Nephron (organoid): ENCODE measurements around the gene MED25.

Experiments
- H3K27ac Mint-ChIP-seq, 3 experiments: 2 replicates each; pipeline ENCODE4 v1.8.0; 2020; ENCODE audit warnings: mixed read lengths in 3 of 3, mild to moderate bottlenecking in 2 of 3, moderate library complexity in 1 of 3
- H3K27me3 Mint-ChIP-seq: 2 replicates; pipeline ENCODE4 v1.8.0; 2021; ENCODE audit warnings: low read depth, mild to moderate bottlenecking, moderate library complexity, mixed read lengths
- H3K36me3 Mint-ChIP-seq: 2 replicates; pipeline ENCODE4 v1.8.0; 2020; ENCODE audit warnings: low read depth, mixed read lengths
- H3K4me1 Mint-ChIP-seq: 2 replicates; pipeline ENCODE4 v1.8.0; 2020; ENCODE audit warnings: mixed read lengths
- H3K4me3 Mint-ChIP-seq, 3 experiments: 2 replicates each; pipeline ENCODE4 v1.8.0; 2020; ENCODE audit warnings: mild to moderate bottlenecking in 3 of 3, mixed read lengths in 3 of 3, moderate library complexity in 2 of 3
- H3K9me3 Mint-ChIP-seq: 2 replicates; pipeline ENCODE4 v1.8.0; 2020; ENCODE audit warnings: mixed read lengths
- TF ChIP-seq, protein P1 (sequence below), 3 experiments: fragments of 200-600 bp; sonication (generic); IDR thresholded peaks; one replicate each; pipeline ENCODE4 v1.5.0; 2021; ENCODE audit warnings: antibody characterized with exemption in 3 of 3; ENCODE audit not compliant: unreplicated experiment in 3 of 3

MED25 gene

DNA sequence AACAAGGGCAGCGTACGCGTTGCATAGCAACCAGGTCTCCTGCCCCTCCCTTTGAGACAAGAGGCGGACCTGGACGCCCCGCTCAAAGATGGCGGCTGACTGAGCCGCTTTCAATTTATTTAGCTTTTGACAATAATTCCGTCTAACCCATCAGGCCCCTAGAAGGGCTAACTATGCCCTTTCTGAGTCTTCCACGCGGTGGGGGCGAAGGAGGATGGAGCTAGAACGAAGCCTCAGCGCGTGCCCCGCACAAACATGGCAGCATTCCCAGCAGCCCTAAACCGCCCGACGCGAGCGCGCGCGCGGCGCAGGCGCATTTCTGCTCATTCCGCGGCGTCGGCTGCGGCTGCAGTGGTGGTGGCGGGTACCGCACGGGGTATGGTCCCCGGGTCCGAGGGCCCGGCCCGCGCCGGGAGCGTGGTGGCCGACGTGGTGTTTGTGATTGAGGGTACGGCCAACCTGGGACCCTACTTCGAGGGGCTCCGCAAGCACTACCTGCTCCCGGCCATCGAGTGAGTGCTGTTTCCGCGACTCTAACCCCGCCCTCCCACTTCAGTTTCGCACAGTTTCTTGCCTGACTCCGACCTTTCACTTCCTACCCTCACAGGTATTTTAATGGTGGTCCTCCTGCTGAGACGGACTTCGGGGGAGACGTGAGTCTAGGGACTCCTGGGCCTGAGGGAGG lies at the start of gene MED25:
Gene MED25 (plus strand): TSS at position 326 of the 685 bp plus-strand sequence. CDS start 53 bp downstream, at position 379.
- H3K36me3 Mint-ChIP-seq = peaks cover 11% of the 10 kb centered on the region
- no peaks in the 10 kb centered on the region for H3K9me3 Mint-ChIP-seq
- peak within 1 kb of the TSS; percentile 100 for H3K4me3 Mint-ChIP-seq
- peaks cover 27% of the 10 kb centered on the region for H3K4me1 Mint-ChIP-seq
- peak within 1 kb of the TSS; percentile 99 to 100 (median 99) for H3K27ac Mint-ChIP-seq
- TF ChIP-seq, protein P1, sequence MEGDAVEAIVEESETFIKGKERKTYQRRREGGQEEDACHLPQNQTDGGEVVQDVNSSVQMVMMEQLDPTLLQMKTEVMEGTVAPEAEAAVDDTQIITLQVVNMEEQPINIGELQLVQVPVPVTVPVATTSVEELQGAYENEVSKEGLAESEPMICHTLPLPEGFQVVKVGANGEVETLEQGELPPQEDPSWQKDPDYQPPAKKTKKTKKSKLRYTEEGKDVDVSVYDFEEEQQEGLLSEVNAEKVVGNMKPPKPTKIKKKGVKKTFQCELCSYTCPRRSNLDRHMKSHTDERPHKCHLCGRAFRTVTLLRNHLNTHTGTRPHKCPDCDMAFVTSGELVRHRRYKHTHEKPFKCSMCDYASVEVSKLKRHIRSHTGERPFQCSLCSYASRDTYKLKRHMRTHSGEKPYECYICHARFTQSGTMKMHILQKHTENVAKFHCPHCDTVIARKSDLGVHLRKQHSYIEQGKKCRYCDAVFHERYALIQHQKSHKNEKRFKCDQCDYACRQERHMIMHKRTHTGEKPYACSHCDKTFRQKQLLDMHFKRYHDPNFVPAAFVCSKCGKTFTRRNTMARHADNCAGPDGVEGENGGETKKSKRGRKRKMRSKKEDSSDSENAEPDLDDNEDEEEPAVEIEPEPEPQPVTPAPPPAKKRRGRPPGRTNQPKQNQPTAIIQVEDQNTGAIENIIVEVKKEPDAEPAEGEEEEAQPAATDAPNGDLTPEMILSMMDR (IDR thresholded peaks at IDR 0.05; ENCODE audit: unreplicated experiment in 3 of 3) = peak in 2 of 3 experiments; percentile 53 to 58
- peaks cover 3% of the 10 kb centered on the region for H3K27me3 Mint-ChIP-seq

DNA sequence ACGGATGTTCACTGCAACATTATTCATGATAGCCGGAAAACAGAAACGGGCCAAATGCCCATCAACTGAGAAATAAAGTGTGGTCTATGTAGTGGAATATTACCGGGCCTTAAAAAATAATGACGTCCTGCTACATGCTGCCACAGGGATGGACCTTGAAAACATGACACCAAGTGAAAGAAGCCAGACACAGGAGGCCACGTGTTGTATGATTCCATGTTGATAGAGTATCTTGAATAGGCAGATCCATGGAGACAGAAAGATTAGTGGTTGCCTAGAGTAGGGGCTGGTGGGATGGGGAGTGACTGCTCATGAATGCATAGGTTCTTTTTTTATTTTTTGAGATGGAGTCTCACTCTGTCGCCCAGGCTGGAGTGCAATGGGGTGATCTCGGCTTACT lies 47.6 kb upstream of the MED25 start:
- TF ChIP-seq, protein P1 (IDR thresholded peaks at IDR 0.05; ENCODE audit: unreplicated experiment in 3 of 3) = no peak
- no peaks in the 10 kb centered on the region for H3K9me3 Mint-ChIP-seq
- H3K27me3 Mint-ChIP-seq = no peaks in the 10 kb centered on the region
- H3K27ac Mint-ChIP-seq = no peak overlapping the region
- peaks cover 32% of the 10 kb centered on the region for H3K4me1 Mint-ChIP-seq
- H3K36me3 Mint-ChIP-seq = peaks cover 14% of the 10 kb centered on the region
- peak overlapping the region in 1 of 3 experiments; percentile 15 for H3K4me3 Mint-ChIP-seq

DNA sequence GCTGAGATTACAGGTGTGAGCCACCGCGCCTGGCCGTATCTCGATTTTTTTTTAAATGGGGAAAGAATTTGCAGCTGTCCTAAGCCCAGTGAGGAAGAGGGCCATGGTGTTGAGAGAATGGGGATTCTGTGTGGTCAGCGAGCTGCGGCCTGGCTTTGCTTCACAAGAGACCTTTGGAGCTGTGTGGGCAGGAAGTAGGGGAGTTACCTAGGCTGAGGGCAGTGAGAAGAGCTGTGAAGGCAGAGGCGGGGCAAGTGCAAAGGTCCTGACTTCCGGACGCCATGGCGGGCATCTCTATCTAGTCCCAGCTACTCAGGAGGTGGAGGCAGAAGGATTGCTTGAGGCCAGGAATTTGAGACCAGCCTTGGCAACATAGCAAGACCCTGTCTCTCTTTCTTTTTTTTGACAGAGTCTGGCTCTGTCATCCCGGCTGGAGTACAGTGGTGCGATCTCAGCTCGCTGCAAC lies 46.4 kb upstream of the MED25 start:
- H3K4me3 Mint-ChIP-seq = peak overlapping the region in 1 of 3 experiments; percentile 8
- no peaks in the 10 kb centered on the region for H3K9me3 Mint-ChIP-seq
- peaks cover 27% of the 10 kb centered on the region for H3K4me1 Mint-ChIP-seq
- H3K27ac Mint-ChIP-seq = peak overlapping the region in 1 of 3 experiments; percentile 68
- H3K36me3 Mint-ChIP-seq = peaks cover 18% of the 10 kb centered on the region
- TF ChIP-seq, protein P1 (IDR thresholded peaks at IDR 0.05; ENCODE audit: unreplicated experiment in 3 of 3) = no peak
- H3K27me3 Mint-ChIP-seq = no peaks in the 10 kb centered on the region

DNA sequence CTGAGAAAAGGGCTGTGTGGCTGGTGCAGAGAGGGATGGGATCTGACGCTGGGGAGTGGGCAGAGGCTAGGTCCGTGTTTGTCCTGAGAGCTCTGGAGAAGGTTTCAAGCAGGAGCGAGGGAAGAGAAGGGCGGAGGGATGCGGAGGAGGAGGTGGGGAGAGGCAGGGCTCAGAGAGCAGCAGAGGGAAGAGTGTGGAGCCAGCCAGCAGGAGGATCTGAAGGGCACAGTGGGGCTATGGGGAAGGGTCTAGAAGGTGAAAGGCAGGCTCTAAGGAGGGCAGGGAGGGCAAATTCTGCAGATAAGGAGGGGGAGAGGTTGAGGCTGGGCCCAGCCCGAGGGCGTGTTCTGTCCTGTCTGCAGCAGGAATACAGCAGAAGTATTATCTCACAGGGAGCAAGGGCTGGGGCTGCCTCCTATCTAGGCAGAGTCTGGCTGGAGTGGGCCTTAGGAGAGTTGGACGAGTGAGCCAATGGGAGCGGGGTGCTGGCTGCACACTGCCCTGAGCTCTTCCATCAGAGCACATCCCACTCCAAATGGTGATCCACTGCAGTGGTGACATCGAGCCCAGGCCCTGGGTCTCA lies 45.1 kb upstream of the MED25 start:
- H3K9me3 Mint-ChIP-seq = no peaks in the 10 kb centered on the region
- H3K4me3 Mint-ChIP-seq = peak overlapping the region in 1 of 3 experiments; percentile 46
- TF ChIP-seq, protein P1 (IDR thresholded peaks at IDR 0.05; ENCODE audit: unreplicated experiment in 3 of 3) = no peak
- H3K27ac Mint-ChIP-seq = peak overlapping the region in 1 of 3 experiments; percentile 72
- H3K27me3 Mint-ChIP-seq = no peaks in the 10 kb centered on the region
- peaks cover 18% of the 10 kb centered on the region for H3K36me3 Mint-ChIP-seq
- peaks cover 19% of the 10 kb centered on the region for H3K4me1 Mint-ChIP-seq

DNA sequence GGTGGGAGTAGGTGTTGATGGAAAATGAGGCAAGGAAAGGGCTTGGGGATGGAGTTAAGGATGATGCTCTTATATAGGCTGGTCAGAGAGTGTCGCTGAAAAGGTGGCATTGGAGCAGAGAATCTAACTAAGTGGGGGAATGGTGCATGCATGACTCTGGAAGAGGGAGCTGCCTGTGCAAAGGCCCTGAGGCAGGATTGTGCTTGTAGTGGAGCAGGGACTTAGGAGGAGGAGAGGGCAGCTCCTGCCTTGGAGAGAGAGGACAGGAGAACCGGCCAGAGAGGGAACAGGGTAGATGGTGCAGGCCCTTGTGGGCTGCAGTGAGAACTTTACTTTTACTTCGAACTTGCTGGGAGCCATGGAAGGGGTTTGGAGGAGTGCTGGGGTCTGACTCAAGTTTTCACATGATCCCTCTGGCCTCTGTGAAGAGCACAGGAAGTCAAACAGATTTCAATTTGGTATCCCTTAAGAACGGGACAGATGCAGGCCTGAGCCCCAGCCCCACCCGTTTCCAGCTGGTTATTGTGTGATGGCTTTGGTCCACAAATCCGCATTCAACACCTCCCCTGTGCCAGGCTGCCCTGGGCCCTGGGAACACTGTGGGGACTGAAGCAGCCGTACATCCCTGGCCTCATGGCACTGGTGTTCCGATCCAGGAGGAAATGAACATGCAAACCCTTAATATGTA lies 44.3 kb upstream of the MED25 start:
- Mint-ChIP-seq H3K4me3 (no peak overlapping the region), H3K4me1 (peaks cover 11% of the 10 kb centered on the region), H3K27ac (no peak overlapping the region), H3K9me3 (no peaks in the 10 kb centered on the region), H3K36me3 (peaks cover 14% of the 10 kb centered on the region), H3K27me3 (no peaks in the 10 kb centered on the region)
- TF ChIP-seq, protein P1 (IDR thresholded peaks at IDR 0.05; ENCODE audit: unreplicated experiment in 3 of 3) = no peak
